MCF 10A (cell line): ENCODE results near the gene SRP54. TPM values are rescaled to one million over a fixed set of nuclear protein-coding genes. Genes with fewer than 3 reads are reported as not detected.
"Not testable (repeated sequence)": the region's sequence is repeated elsewhere in the genome, so short reads cannot be mapped to it uniquely, and the experiment has no call there.

Experiments
- BruUV-seq: library from RNA; stranded (reverse); fragments of 400-500 nt; replicated peaks from 2 replicates; lab custom pipeline; 2021; lab: Mats Ljungman, UMichigan
- CTCF ChIA-PET: fragments of 300-600 bp; sonication (Branson Sonifier 250); formaldehyde crosslinking; extraction: SDS; loops from one replicate; lab custom pipeline; 2021; ENCODE audit warnings: antibody characterized with exemption, inconsistent platforms; lab: Yijun Ruan, JAX
- POLR2A ChIA-PET: fragments of 300-600, 350-650 bp; sonication (Branson Sonifier 250); formaldehyde crosslinking; extraction: SDS; loops from one replicate; lab custom pipeline; 2020; ENCODE audit warnings: antibody characterized with exemption, inconsistent platforms; lab: Yijun Ruan, JAX
- DNase-seq: peaks from one replicate; pipeline ENCODE4 v3.0.0-alpha.2; 2018; ENCODE audit not compliant: unreplicated experiment
- H3K27ac Mint-ChIP-seq: one replicate; pipeline ENCODE4 v1.8.0; 2022; ENCODE audit warnings: mild to moderate bottlenecking, low read depth, mixed read lengths; ENCODE audit not compliant: unreplicated experiment
- H3K27me3 Mint-ChIP-seq: one replicate; pipeline ENCODE4 v1.8.0; 2022; ENCODE audit warnings: mixed read lengths; ENCODE audit not compliant: insufficient read depth, unreplicated experiment
- H3K36me3 Mint-ChIP-seq: one replicate; pipeline ENCODE4 v1.8.0; 2022; ENCODE audit warnings: mild to moderate bottlenecking, moderate library complexity, mixed read lengths; ENCODE audit not compliant: insufficient read depth, unreplicated experiment
- H3K4me1 Mint-ChIP-seq: one replicate; pipeline ENCODE4 v1.8.0; 2022; ENCODE audit warnings: mixed read lengths; ENCODE audit not compliant: insufficient read depth, unreplicated experiment
- H3K4me3 Mint-ChIP-seq: one replicate; pipeline ENCODE4 v1.8.0; 2022; ENCODE audit warnings: mild to moderate bottlenecking, moderate library complexity, mixed read lengths; ENCODE audit not compliant: unreplicated experiment
- H3K9me3 Mint-ChIP-seq: one replicate; pipeline ENCODE4 v1.8.0; 2022; ENCODE audit warnings: mixed read lengths; ENCODE audit not compliant: unreplicated experiment
- intact Hi-C: fragments of 100-400 bp; cut with micrococcal nuclease; formaldehyde crosslinking; loops from 2 replicates; pipeline ENCODE4 v1.14.1; 2022
- total RNA-seq: library from RNA; stranded (reverse); gene quantifications from 2 replicates; pipeline ENCODE4 v1.2.3, GENCODE V29; 2022
- TF ChIP-seq, protein P1 (sequence below): fragments of 200-600 bp; IDR thresholded peaks from one replicate; pipeline ENCODE4 v1.8.0; 2022; ENCODE audit warnings: antibody characterized with exemption, mild to moderate bottlenecking; ENCODE audit not compliant: unreplicated experiment

Gene SRP54
- total RNA-seq, 1 experiment from 2014 or later: 77.4 TPM

DNA sequence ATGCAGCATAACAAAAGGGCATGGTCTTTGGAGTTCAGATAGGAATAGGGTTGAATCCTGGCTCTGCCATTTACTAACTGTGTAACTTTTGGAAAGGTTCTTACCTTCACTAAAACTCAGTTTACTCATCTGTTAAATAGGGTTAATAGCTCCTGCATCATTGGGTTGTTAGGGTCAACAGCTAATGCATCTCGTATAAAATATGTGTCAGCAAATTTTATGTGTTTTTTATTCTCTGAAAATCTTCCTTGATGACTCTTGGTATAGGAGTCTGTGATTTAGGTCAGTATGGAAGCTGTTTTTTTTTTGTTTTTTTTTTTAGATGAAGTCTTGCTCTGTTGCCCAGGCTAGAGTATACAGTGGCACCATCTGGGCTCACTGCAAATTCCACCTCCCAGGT lies 36.1 kb upstream of the SRP54 start:
- BruUV-seq: no TSS peak
- ChIA-PET POLR2A (interaction anchor here (1.0 kb wide), 1 partner anchor 34 kb away, joined by 5 read pairs; no protein-coding TSS in a partner anchor), CTCF (no interaction called here)
- no peaks in the 10 kb centered on the region for H3K27me3 Mint-ChIP-seq
- H3K9me3 Mint-ChIP-seq: peaks cover 11% of the 10 kb centered on the region
- peaks cover 5% of the 10 kb centered on the region for H3K36me3 Mint-ChIP-seq
- TF ChIP-seq, protein P1, sequence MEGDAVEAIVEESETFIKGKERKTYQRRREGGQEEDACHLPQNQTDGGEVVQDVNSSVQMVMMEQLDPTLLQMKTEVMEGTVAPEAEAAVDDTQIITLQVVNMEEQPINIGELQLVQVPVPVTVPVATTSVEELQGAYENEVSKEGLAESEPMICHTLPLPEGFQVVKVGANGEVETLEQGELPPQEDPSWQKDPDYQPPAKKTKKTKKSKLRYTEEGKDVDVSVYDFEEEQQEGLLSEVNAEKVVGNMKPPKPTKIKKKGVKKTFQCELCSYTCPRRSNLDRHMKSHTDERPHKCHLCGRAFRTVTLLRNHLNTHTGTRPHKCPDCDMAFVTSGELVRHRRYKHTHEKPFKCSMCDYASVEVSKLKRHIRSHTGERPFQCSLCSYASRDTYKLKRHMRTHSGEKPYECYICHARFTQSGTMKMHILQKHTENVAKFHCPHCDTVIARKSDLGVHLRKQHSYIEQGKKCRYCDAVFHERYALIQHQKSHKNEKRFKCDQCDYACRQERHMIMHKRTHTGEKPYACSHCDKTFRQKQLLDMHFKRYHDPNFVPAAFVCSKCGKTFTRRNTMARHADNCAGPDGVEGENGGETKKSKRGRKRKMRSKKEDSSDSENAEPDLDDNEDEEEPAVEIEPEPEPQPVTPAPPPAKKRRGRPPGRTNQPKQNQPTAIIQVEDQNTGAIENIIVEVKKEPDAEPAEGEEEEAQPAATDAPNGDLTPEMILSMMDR: no peak
- H3K27ac Mint-ChIP-seq: no peak overlapping the region
- no peaks in the 10 kb centered on the region for H3K4me1 Mint-ChIP-seq
- no peak for DNase-seq
- H3K4me3 Mint-ChIP-seq: no peak overlapping the region
- intact Hi-C loops: no loop called here

DNA sequence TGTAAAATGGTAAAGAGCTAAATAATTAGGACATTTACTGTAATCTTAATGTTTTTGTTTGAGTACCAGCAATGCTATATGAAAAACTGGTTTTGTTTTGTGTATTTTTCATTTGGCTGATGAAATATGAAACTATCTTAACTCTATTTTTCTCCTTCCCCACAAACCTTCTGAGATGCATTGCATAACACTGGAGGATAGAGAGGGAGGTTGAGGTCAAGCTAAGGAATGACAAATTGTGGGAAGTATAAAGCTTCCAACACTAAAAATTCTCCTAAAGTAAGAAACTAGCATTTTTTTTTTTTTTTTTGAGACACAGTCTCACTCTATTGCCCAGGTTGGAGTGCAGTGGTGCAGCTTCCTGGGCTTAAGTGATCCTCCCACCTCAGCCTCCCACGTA lies 31.5 kb upstream of the SRP54 start:
- intact Hi-C loops: no loop called here
- H3K27me3 Mint-ChIP-seq: no peaks in the 10 kb centered on the region
- H3K4me1 Mint-ChIP-seq: no peaks in the 10 kb centered on the region
- TF ChIP-seq, protein P1: no peak
- DNase-seq: no peak
- H3K9me3 Mint-ChIP-seq: no peaks in the 10 kb centered on the region
- BruUV-seq: no TSS peak
- H3K4me3 Mint-ChIP-seq: no peak overlapping the region
- H3K36me3 Mint-ChIP-seq: peaks cover 22% of the 10 kb centered on the region
- H3K27ac Mint-ChIP-seq: no peak overlapping the region
- ChIA-PET CTCF (interaction anchor here (0.6 to 1.3 kb wide), 2 partner anchors 41 to 72 kb away, joined by 3 read pairs; no protein-coding TSS in a partner anchor), POLR2A (no interaction called here)

DNA sequence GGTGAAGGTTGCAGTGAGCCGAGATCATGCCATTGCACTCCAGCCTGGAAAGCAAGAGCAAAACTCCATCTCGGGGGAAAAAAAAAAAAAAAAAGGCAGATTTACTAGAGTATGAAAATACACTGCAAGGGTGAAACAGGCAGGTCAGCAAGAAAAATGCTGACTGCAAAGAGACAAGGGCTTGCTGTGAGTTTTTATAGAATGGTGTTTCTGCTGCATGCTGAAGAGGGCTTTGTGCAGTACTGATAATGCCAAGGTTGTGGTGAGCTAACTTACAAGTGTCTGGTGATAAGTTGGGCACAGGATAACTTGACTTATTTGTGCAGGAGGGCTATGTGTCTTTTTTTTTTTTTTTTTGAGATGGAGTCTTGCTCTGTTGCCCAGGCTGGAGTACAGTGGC lies 25.9 kb upstream of the SRP54 start:
- no TSS peak for BruUV-seq
- peaks cover 32% of the 10 kb centered on the region for H3K36me3 Mint-ChIP-seq
- ChIA-PET CTCF (no interaction called here), POLR2A (no interaction called here)
- no peaks in the 10 kb centered on the region for H3K9me3 Mint-ChIP-seq
- H3K4me1 Mint-ChIP-seq: no peaks in the 10 kb centered on the region
- TF ChIP-seq, protein P1: no peak
- DNase-seq: no peak
- intact Hi-C loops: no loop called here
- H3K4me3 Mint-ChIP-seq: no peak overlapping the region
- no peak overlapping the region for H3K27ac Mint-ChIP-seq
- no peaks in the 10 kb centered on the region for H3K27me3 Mint-ChIP-seq

DNA sequence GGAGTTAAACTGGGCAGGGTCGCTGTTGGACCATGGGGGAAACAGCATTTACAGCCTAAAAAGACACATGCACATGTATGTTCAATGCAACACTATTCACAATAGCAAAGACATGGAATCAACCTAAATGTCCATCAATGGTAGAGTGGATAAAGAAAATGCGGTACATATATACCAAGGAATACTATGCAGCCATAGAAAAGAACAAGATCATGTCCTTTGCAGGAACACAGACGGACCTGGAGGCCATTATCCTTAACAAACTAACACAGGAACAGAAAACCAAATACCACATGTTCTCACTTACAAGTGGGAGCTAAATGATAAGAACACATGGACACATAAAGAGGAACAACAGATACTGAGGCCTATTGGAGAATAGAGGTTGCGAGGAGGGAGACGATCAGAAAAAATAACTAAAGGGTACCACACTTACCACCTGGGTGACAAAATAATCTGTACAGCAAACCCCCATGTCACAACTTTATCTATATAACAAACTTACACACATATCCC lies 25.0 kb upstream of the SRP54 start:
- TF ChIP-seq, protein P1: no peak
- intact Hi-C loops: no loop called here
- BruUV-seq: no TSS peak
- H3K4me1 Mint-ChIP-seq: no peaks in the 10 kb centered on the region
- no peaks in the 10 kb centered on the region for H3K9me3 Mint-ChIP-seq
- ChIA-PET CTCF (interaction anchor here (0.5 kb wide), 1 partner anchor 869 kb away, joined by 3 read pairs; no protein-coding TSS in a partner anchor), POLR2A (interaction anchor here (1.0 kb wide), 1 partner anchor 83 kb away, joined by 3 read pairs; no protein-coding TSS in a partner anchor)
- no peak for DNase-seq
- no peaks in the 10 kb centered on the region for H3K27me3 Mint-ChIP-seq
- no peak overlapping the region for H3K4me3 Mint-ChIP-seq
- no peak overlapping the region for H3K27ac Mint-ChIP-seq
- H3K36me3 Mint-ChIP-seq: peaks cover 27% of the 10 kb centered on the region

DNA sequence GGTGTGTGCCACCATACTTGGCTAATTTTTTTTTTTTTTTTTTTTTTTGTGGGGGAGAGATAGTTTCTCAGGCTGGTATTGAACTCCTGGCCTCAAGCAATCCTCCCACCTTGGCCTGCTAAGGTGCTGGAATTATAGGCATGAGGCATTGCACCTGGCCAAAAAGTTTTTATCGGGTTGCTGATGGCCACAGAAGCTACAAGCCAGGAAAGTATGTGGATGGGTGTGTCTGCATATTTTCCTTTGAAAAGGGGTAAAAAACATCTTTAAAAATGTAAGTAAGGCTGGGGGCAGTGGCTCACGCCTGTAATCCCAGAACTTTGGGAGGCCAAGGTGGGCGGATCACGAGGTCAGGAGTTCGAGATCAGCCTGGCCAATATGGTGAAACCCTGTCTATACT lies 20.7 kb upstream of the SRP54 start:
- H3K27me3 Mint-ChIP-seq, H3K9me3 Mint-ChIP-seq, DNase-seq, H3K4me3 Mint-ChIP-seq, CTCF ChIA-PET, BruUV-seq, H3K4me1 Mint-ChIP-seq, POLR2A ChIA-PET, intact Hi-C loops, H3K27ac Mint-ChIP-seq: not testable (repeated sequence)
- peaks cover 18% of the 10 kb centered on the region for H3K36me3 Mint-ChIP-seq
